A549 (cell line): ENCODE measurements around the gene TULP3. TPM values are rescaled to one million over a fixed set of nuclear protein-coding genes. Genes with fewer than 3 reads are reported as not detected.

Experiments
- ATAC-seq, 2 experiments: fragments of 200-7000 bp in 1 of 2; fragments of >200 bp in 1 of 2; cut with Nextera tagmentation in 1 of 2; cut with Tn5 transposase in 1 of 2; 3 replicates each; pipeline versions ENCODE4 v1.8.0 to v1.9.1; 2018 to 2020; ENCODE audit warnings: mild to moderate bottlenecking in 1 of 2, moderate library complexity in 1 of 2
- CTCF ChIA-PET: fragments of 300-600 bp; sonication (Branson Sonifier 250); formaldehyde crosslinking; extraction: SDS; loops from one replicate; lab custom pipeline; 2021; ENCODE audit warnings: antibody characterized with exemption, inconsistent platforms; lab: Yijun Ruan, JAX
- POLR2A ChIA-PET: fragments of 350-600 bp; formaldehyde crosslinking; extraction: SDS; loops from one replicate; lab custom pipeline; 2021; ENCODE audit warnings: antibody characterized with exemption, inconsistent platforms; lab: Yijun Ruan, JAX
- DNase-seq, 2 experiments: peaks; one replicate each; pipeline versions ENCODE4 v3.0.0 to v3.0.0-alpha.2; 2011 to 2016; ENCODE audit warnings: low read depth in 1 of 2, low spot score in 1 of 2
- FAIRE-seq: peaks from 2 replicates; lab custom pipeline; 2011; peaks lifted over from hg19 to GRCh38; lab: Jason Lieb, UNC
- H3K27ac ChIP-seq, 2 experiments: fragments of >200 bp; sonication (Bioruptor Twin); formaldehyde crosslinking; 3 replicates each; pipeline ENCODE4 v1.5.1; 2016 to 2017
- H3K4me1 ChIP-seq: fragments of >200 bp; sonication (Bioruptor Twin); formaldehyde crosslinking; 3 replicates; pipeline ENCODE4 v1.6.1; 2016
- H3K4me2 ChIP-seq: fragments of >200 bp; sonication (Bioruptor Twin); formaldehyde crosslinking; 3 replicates; pipeline ENCODE4 v1.6.1; 2016
- H3K4me3 ChIP-seq: fragments of >200 bp; sonication (Bioruptor Twin); formaldehyde crosslinking; 3 replicates; pipeline ENCODE4 v1.5.1; 2016
- H3K9me3 ChIP-seq: fragments of >200 bp; sonication (Bioruptor Twin); formaldehyde crosslinking; 3 replicates; pipeline ENCODE4 v1.6.1; 2016
- ATOH8 ChIP-seq: fragments of 250-450 bp; sonication (Bioruptor Pico); IDR thresholded peaks from 2 replicates; pipeline ENCODE4 v1.5.0; 2020; ENCODE audit warnings: low read depth, mild to moderate bottlenecking, moderate library complexity
- EHMT2 ChIP-seq: fragments of 200-600 bp; sonication (generic); IDR thresholded peaks from 2 replicates; pipeline ENCODE4 v1.6.1; 2016; ENCODE audit warnings: antibody characterized with exemption, low read depth, mild to moderate bottlenecking, moderate library complexity
- FOSB ChIP-seq: fragments of 250-450 bp; sonication (Bioruptor Pico); IDR thresholded peaks from 2 replicates; pipeline ENCODE4 v1.5.0; 2020; ENCODE audit warnings: mild to moderate bottlenecking, moderate library complexity
- GATA3 ChIP-seq: IDR thresholded peaks from 2 replicates; pipeline ENCODE4 v1.6.1; 2012; ENCODE audit warnings: borderline replicate concordance
- HDAC2 ChIP-seq: fragments of 200-600 bp; sonication (generic); IDR thresholded peaks from 2 replicates; pipeline ENCODE4 v1.6.1; 2016
- HEYL ChIP-seq: fragments of 250-450 bp; sonication (Bioruptor Pico); IDR thresholded peaks from 2 replicates; pipeline ENCODE4 v1.8.0; 2021; ENCODE audit warnings: mild to moderate bottlenecking, moderate library complexity
- HMGXB4 ChIP-seq: fragments of 250-450 bp; sonication (Bioruptor Pico); IDR thresholded peaks from 2 replicates; pipeline ENCODE4 v1.5.0; 2021; ENCODE audit warnings: mild to moderate bottlenecking, moderate library complexity, borderline replicate concordance
- JUN ChIP-seq, 2 experiments: fragments of >200 bp; sonication (Bioruptor Twin); formaldehyde crosslinking; IDR thresholded peaks; 2 replicates in 1 of 2; 3 replicates in 1 of 2; pipeline ENCODE4 v1.6.1; 2016 to 2017
- JUNB ChIP-seq: fragments of >200 bp; sonication (Bioruptor Twin); formaldehyde crosslinking; IDR thresholded peaks from 2 replicates; pipeline ENCODE4 v1.6.1; 2016
- MAX ChIP-seq: IDR thresholded peaks from 2 replicates; pipeline ENCODE4 v1.6.1; 2012
- MYC ChIP-seq: IDR thresholded peaks from 2 replicates; pipeline ENCODE4 v1.6.1; 2012; ENCODE audit warnings: mild to moderate bottlenecking, inconsistent platforms, low read length, improper control_type of control experiment, borderline replicate concordance
- NPAS2 ChIP-seq: fragments of 250-450 bp; sonication (Bioruptor Pico); IDR thresholded peaks from 2 replicates; pipeline ENCODE4 v1.8.0; 2022; ENCODE audit warnings: mild to moderate bottlenecking, moderate library complexity, borderline replicate concordance
- PBX3 ChIP-seq: IDR thresholded peaks from 2 replicates; pipeline ENCODE4 v1.6.1; 2012
- RAD21 ChIP-seq, 2 experiments: fragments of >200 bp in 1 of 2; sonication (Bioruptor Twin) in 1 of 2; formaldehyde crosslinking in 1 of 2; IDR thresholded peaks in 1 of 2; conservative IDR thresholded peaks in 1 of 2; 2 replicates in 1 of 2; 3 replicates in 1 of 2; pipeline ENCODE4 v1.6.1; 2012 to 2018; ENCODE audit warnings: inconsistent platforms in 1 of 2
- REST ChIP-seq: fragments of 200-600 bp; sonication (generic); IDR thresholded peaks from 2 replicates; pipeline ENCODE4 v1.6.1; 2016; ENCODE audit warnings: antibody characterized with exemption, mild to moderate bottlenecking, moderate library complexity
- RFX5 ChIP-seq: fragments of 450-650 bp; IDR thresholded peaks from 2 replicates; pipeline ENCODE4 v1.7.1; 2014; ENCODE audit warnings: antibody characterized with exemption, mild to moderate bottlenecking, moderate library complexity
- SMC3 ChIP-seq: fragments of >200 bp; sonication (Bioruptor Twin); formaldehyde crosslinking; IDR thresholded peaks from 3 replicates; pipeline ENCODE4 v1.6.1; 2018; ENCODE audit warnings: inconsistent platforms
- TFCP2L1 ChIP-seq: fragments of 250-450 bp; sonication (Bioruptor Pico); IDR thresholded peaks from 2 replicates; pipeline ENCODE4 v1.5.0; 2021; ENCODE audit warnings: mild to moderate bottlenecking
- TP53 ChIP-seq: fragments of 250-450 bp; sonication (Bioruptor Pico); IDR thresholded peaks from 2 replicates; pipeline ENCODE4 v1.5.0; 2021; ENCODE audit warnings: mild to moderate bottlenecking, moderate library complexity
- ZFP36 ChIP-seq: fragments of 450-650 bp; IDR thresholded peaks from 2 replicates; pipeline ENCODE4 v1.6.1; 2014; ENCODE audit warnings: borderline replicate concordance; ENCODE audit not compliant: partially characterized antibody
- ZNF302 ChIP-seq: fragments of 250-450 bp; sonication (Bioruptor Pico); IDR thresholded peaks from 2 replicates; pipeline ENCODE4 v1.9.0; 2021; ENCODE audit warnings: inconsistent platforms, mild to moderate bottlenecking, moderate library complexity
- WGBS: methylation state at CpG from one replicate; pipeline ENCODE4 v1.1.6; 2017; ENCODE audit errors: missing lambda C conversion rate; 5-methylcytosine and 5-hydroxymethylcytosine counted together
- polyA plus RNA-seq, 4 experiments: library from polyadenylated mRNA; depleted of rRNA in 3 of 4; stranded (reverse); fragments of >200 nt; fragmentation: RNase III in 1 of 4; extraction: RNeasy Plus Mini Kit Qiagen cat#74134 plus additional on column Dnase treatment in 1 of 4; gene quantifications; 2 replicates in 3 of 4; 3 replicates in 1 of 4; pipeline ENCODE4 v1.2.3, GENCODE V29; 2011 to 2017

Gene TULP3
- polyA plus RNA-seq, 2 of the 4 experiments (the other 2 are of a cell fraction): 19.6 to 32.9 TPM

- CTCF ChIA-PET: interaction anchor here (1.1 to 2.6 kb wide), 4 partner anchors 8 to 49 kb away, joined by 3 to 12 read pairs (median 4); no protein-coding TSS in a partner anchor
- 95% methylated on average over 9 of the region's 9 CpGs for WGBS
- H3K9me3 ChIP-seq: no peaks in the 10 kb centered on the region
- no peak overlapping the region for H3K4me2 ChIP-seq
- ATAC-seq (0 out of 6 replicates have a peak, but pooled peaks of 1 of the 2 experiments have one; percentile 12), FAIRE-seq (no peak), DNase-seq (no peak)
- TF ChIP-seq JUNB (no peak), REST (no peak), NPAS2 (CRISPR knock-in tag) (no peak), MYC (no peak)
- H3K4me1 ChIP-seq: peaks cover 5% of the 10 kb centered on the region; the same call in 1 of the 3 replicates
- H3K4me3 ChIP-seq: no peak overlapping the region
- POLR2A ChIA-PET: no interaction called here
- no peak overlapping the region for H3K27ac ChIP-seq
Measured at GRCh38 chr12:2973566-2973965, 82.9 kb downstream of the TULP3 start.

GRCh38 chr12:2974560-2974971 lies 83.9 kb downstream of the TULP3 start:
- FAIRE-seq (no peak), DNase-seq (no peak), ATAC-seq (peak; percentile 38 to 77; a peak in 4 of 6 replicates)
- Histone ChIP-seq H3K4me2 (peak overlapping the region; percentile 14; the same call in 1 of the 3 replicates), H3K4me1 (peaks cover 5% of the 10 kb centered on the region; the same call in 1 of the 3 replicates), H3K4me3 (no peak overlapping the region), H3K27ac (no peak overlapping the region), H3K9me3 (no peaks in the 10 kb centered on the region)
- POLR2A ChIA-PET: no interaction called here
- 73% methylated on average over 9 of the region's 10 CpGs for WGBS
- TF ChIP-seq EHMT2 (no peak), HMGXB4 (CRISPR knock-in tag) (no peak), ZFP36 (no peak), ATOH8 (CRISPR knock-in tag) (no peak), FOSB (CRISPR knock-in tag) (no peak), PBX3 (no peak), TFCP2L1 (no peak)
- CTCF ChIA-PET: interaction anchor here (1.9 to 2.6 kb wide), 2 partner anchors 13 to 31 kb away, joined by 4 to 12 read pairs; no protein-coding TSS in a partner anchor

GRCh38 chr12:2976581-2976996 lies 85.9 kb downstream of the TULP3 start:
- FAIRE-seq (no peak), ATAC-seq (no peak), DNase-seq (no peak)
- no peak overlapping the region for H3K27ac ChIP-seq
- no peak overlapping the region for H3K4me2 ChIP-seq
- CTCF ChIA-PET: interaction anchor here (0.9 to 1.2 kb wide), 3 partner anchors 18 to 57 kb away, joined by 3 to 4 read pairs (median 3); no protein-coding TSS in a partner anchor
- POLR2A ChIA-PET: no interaction called here
- peaks cover 5% of the 10 kb centered on the region; the same call in 1 of the 3 replicates for H3K4me1 ChIP-seq
- no peak overlapping the region for H3K4me3 ChIP-seq
- no peaks in the 10 kb centered on the region for H3K9me3 ChIP-seq
- WGBS: 88% methylated on average over 5 of the region's 6 CpGs
- TF ChIP-seq MYC: no peak
- no peak for TF ChIP-seq REST
- TF ChIP-seq SMC3: no peak
- TF ChIP-seq JUN (IDR thresholded peaks at IDR 0.05): no peak
- no peak for TF ChIP-seq ZNF302 (CRISPR knock-in tag)
- no peak for TF ChIP-seq HEYL
- no peak for TF ChIP-seq MAX
- no peak for TF ChIP-seq HDAC2
- TF ChIP-seq TFCP2L1: no peak
- no peak for TF ChIP-seq GATA3
- TF ChIP-seq RFX5: no peak
- TF ChIP-seq RAD21 (conservative IDR thresholded peaks at IDR 0.05 in 1 of 2, IDR thresholded peaks at IDR 0.05 in 1 of 2): no peak
- TF ChIP-seq TP53: no peak
